H1 (cell line): ENCODE measurements around the gene TSFM. TPM values are rescaled to one million over a fixed set of nuclear protein-coding genes. Genes with fewer than 3 reads are reported as not detected.

Experiments used
- CTCF ChIA-PET: fragments of 300-600 bp; sonication (Branson Sonifier 250); formaldehyde crosslinking; loops from one replicate; lab custom pipeline; 2021; ENCODE audit not compliant: partially characterized antibody; lab: Charles Lee
- POLR2A ChIA-PET: fragments of 300-600 bp; sonication (Branson Sonifier 250); formaldehyde crosslinking; loops from one replicate; lab custom pipeline; 2021; ENCODE audit warnings: inconsistent platforms; ENCODE audit not compliant: partially characterized antibody; lab: Charles Lee
- DNase-seq, 2 experiments: peaks; one replicate each; pipeline versions ENCODE4 v3.0.0 to v3.0.0-alpha.2; 2010 to 2022; ENCODE audit warnings: low spot score in 2 of 2, low read depth in 1 of 2, mixed read lengths in 1 of 2
- FAIRE-seq: peaks from 2 replicates; lab custom pipeline; 2011; peaks lifted over from hg19 to GRCh38; lab: Jason Lieb, UNC
- H2AFZ ChIP-seq: 2 replicates; pipeline ENCODE4 v1.8.1; 2012; ENCODE audit warnings: low read length, inconsistent platforms
- H2AK5ac ChIP-seq: 2 replicates; pipeline ENCODE4 v1.6.1; 2013; ENCODE audit warnings: low read depth, low read length
- H2BK120ac ChIP-seq: replicated peaks from 2 replicates; pipeline ENCODE3; 2013; ENCODE audit warnings: low read depth, low read length, inconsistent platforms
- H2BK12ac ChIP-seq: 2 replicates; pipeline ENCODE4 v1.6.1; 2013; ENCODE audit warnings: low read depth, low read length
- H2BK15ac ChIP-seq: 2 replicates; pipeline ENCODE4 v1.6.1; 2013; ENCODE audit warnings: low read length
- H2BK20ac ChIP-seq: 2 replicates; pipeline ENCODE4 v1.6.1; 2013; ENCODE audit warnings: low read length
- H2BK5ac ChIP-seq: 2 replicates; pipeline ENCODE4 v1.6.1; 2013; ENCODE audit warnings: low read depth, low read length
- H3K14ac ChIP-seq: 2 replicates; pipeline ENCODE4 v1.6.1; 2013; ENCODE audit warnings: inconsistent platforms; ENCODE audit not compliant: insufficient read length
- H3K18ac ChIP-seq: 2 replicates; pipeline ENCODE4 v1.6.1; 2013; ENCODE audit warnings: low read length; ENCODE audit errors: extremely low read depth
- H3K23ac ChIP-seq: 2 replicates; pipeline ENCODE4 v1.6.1; 2013; ENCODE audit warnings: inconsistent platforms; ENCODE audit not compliant: insufficient read length
- H3K23me2 ChIP-seq: 2 replicates; pipeline ENCODE4 v1.6.1; 2013; ENCODE audit warnings: low read depth, low read length
- H3K27ac ChIP-seq: 2 replicates; pipeline ENCODE4 v1.6.1; 2011; ENCODE audit warnings: low read depth, low read length, inconsistent platforms
- H3K27me3 ChIP-seq, 4 experiments: replicated peaks in 1 of 4; 1 replicate in 1 of 4; 2 replicates in 3 of 4; pipeline versions ENCODE4 v1.6.1 to v1.8.1; 2011 to 2013; ENCODE audit warnings: low read length in 3 of 4, mild to moderate bottlenecking in 3 of 4, inconsistent platforms in 2 of 4, mixed read lengths in 2 of 4, moderate library complexity in 1 of 4; ENCODE audit not compliant: control insufficient read depth in 3 of 4, insufficient read depth in 3 of 4; ENCODE audit errors: extremely low read depth in 1 of 4
- H3K36me3 ChIP-seq, 4 experiments: 2 replicates each; pipeline versions ENCODE4 v1.6.1 to v1.8.1; 2011 to 2013; ENCODE audit warnings: mild to moderate bottlenecking in 4 of 4, low read length in 3 of 4, moderate library complexity in 2 of 4, control low read depth in 1 of 4, inconsistent platforms in 1 of 4; ENCODE audit not compliant: insufficient read depth in 4 of 4, control insufficient read depth in 2 of 4
- H3K4ac ChIP-seq: replicated peaks from 2 replicates; pipeline ENCODE3; 2013; ENCODE audit warnings: low read length, low read depth, mixed read lengths, inconsistent platforms; ENCODE audit not compliant: insufficient read length
- H3K4me1 ChIP-seq, 4 experiments: replicated peaks in 1 of 4; 1 replicate in 1 of 4; 2 replicates in 3 of 4; pipeline versions ENCODE4 v1.6.1 to v1.8.1; 2011 to 2013; ENCODE audit warnings: low read length in 3 of 4, inconsistent platforms in 2 of 4, mixed read lengths in 1 of 4; ENCODE audit not compliant: insufficient read depth in 4 of 4, control insufficient read depth in 3 of 4
- H3K4me2 ChIP-seq, 2 experiments: 2 replicates each; pipeline versions ENCODE4 v1.6.1 to v1.8.1; 2011 to 2013; ENCODE audit warnings: low read depth in 2 of 2, low read length in 2 of 2, control low read depth in 1 of 2, inconsistent platforms in 1 of 2, mild to moderate bottlenecking in 1 of 2; ENCODE audit not compliant: insufficient read depth in 1 of 2
- H3K4me3 ChIP-seq, 4 experiments: fragments of 200-600, 300-600 bp in 1 of 4; sonication (generic), shearing (Covaris generic), sonication (Bioruptor Twin) in 1 of 4; 2 replicates each; pipeline versions ENCODE4 v1.5.1 to v1.8.1; 2011 to 2016; ENCODE audit warnings: low read length in 4 of 4, low read depth in 3 of 4, control low read depth in 2 of 4, inconsistent platforms in 2 of 4, mild to moderate bottlenecking in 2 of 4, mixed read lengths in 1 of 4, moderate library complexity in 1 of 4; ENCODE audit not compliant: insufficient read depth in 2 of 4; ENCODE audit errors: extremely low read depth in 1 of 4
- H3K56ac ChIP-seq: replicated peaks from 2 replicates; pipeline ENCODE3; 2013; ENCODE audit warnings: low read depth, mild to moderate bottlenecking, mixed read lengths, low read length, inconsistent platforms; ENCODE audit not compliant: insufficient read length
- H3K79me1 ChIP-seq: 2 replicates; pipeline ENCODE4 v1.6.1; 2013; ENCODE audit warnings: low read depth, low read length, control low read depth
- H3K79me2 ChIP-seq, 2 experiments: 2 replicates each; pipeline versions ENCODE4 v1.6.1 to v1.8.1; 2012 to 2013; ENCODE audit warnings: low read length in 2 of 2, mild to moderate bottlenecking in 2 of 2, inconsistent platforms in 1 of 2; ENCODE audit not compliant: insufficient read depth in 2 of 2, control insufficient read depth in 1 of 2
- H3K9ac ChIP-seq, 4 experiments: replicated peaks in 1 of 4; 1 replicate in 1 of 4; 2 replicates in 3 of 4; pipeline versions ENCODE4 v1.6.1 to v1.8.1; 2011 to 2013; ENCODE audit warnings: low read depth in 3 of 4, low read length in 3 of 4, control low read depth in 2 of 4, mild to moderate bottlenecking in 2 of 4, moderate library complexity in 2 of 4, inconsistent platforms in 1 of 4; ENCODE audit errors: extremely low read depth in 1 of 4
- H3K9me3 ChIP-seq, 2 experiments: 2 replicates each; pipeline versions ENCODE4 v1.6.1 to v1.8.1; 2012 to 2013; ENCODE audit warnings: mild to moderate bottlenecking in 2 of 2, moderate library complexity in 2 of 2, control low read depth in 1 of 2, inconsistent platforms in 1 of 2, low read depth in 1 of 2, low read length in 1 of 2, mixed read lengths in 1 of 2; ENCODE audit not compliant: insufficient read depth in 2 of 2
- H4K20me1 ChIP-seq, 2 experiments: replicated peaks in 1 of 2; 2 replicates each; pipeline versions ENCODE3 to v1.8.1; 2011 to 2013; ENCODE audit warnings: inconsistent platforms in 2 of 2, low read length in 2 of 2, mild to moderate bottlenecking in 1 of 2; ENCODE audit not compliant: insufficient read depth in 2 of 2, control insufficient read depth in 1 of 2
- H4K5ac ChIP-seq: 2 replicates; pipeline ENCODE4 v1.6.1; 2013; ENCODE audit warnings: low read length, low read depth, mixed read lengths, inconsistent platforms; ENCODE audit not compliant: insufficient read length
- H4K8ac ChIP-seq: 2 replicates; pipeline ENCODE4 v1.8.0; 2013; ENCODE audit warnings: mild to moderate bottlenecking, moderate library complexity, low read length, inconsistent platforms; ENCODE audit not compliant: insufficient read depth; ENCODE audit errors: extremely low read depth
- H4K91ac ChIP-seq: replicated peaks from 2 replicates; pipeline ENCODE3; 2013; ENCODE audit warnings: low read length, mixed read lengths, inconsistent platforms; ENCODE audit not compliant: insufficient read length
- CBX8 ChIP-seq: fragments of 300-800, 300-1000 bp; sonication (generic); IDR thresholded peaks from 2 replicates; pipeline ENCODE4 v1.7.1; 2016; ENCODE audit warnings: low read depth, low read length, borderline replicate concordance
- CEBPB ChIP-seq: IDR thresholded peaks from 2 replicates; pipeline ENCODE4 v1.6.1; 2012; ENCODE audit warnings: low read depth, low read length
- CREB1 ChIP-seq: IDR thresholded peaks from 2 replicates; pipeline ENCODE4 v1.6.1; 2012; ENCODE audit warnings: inconsistent platforms
- EP300 ChIP-seq, 2 experiments: IDR thresholded peaks; 1 replicate in 1 of 2; 2 replicates in 1 of 2; pipeline ENCODE4 v1.6.1; 2011 to 2012; ENCODE audit warnings: low read depth in 2 of 2, low read length in 2 of 2, mild to moderate bottlenecking in 2 of 2, borderline replicate concordance in 1 of 2, inconsistent platforms in 1 of 2, moderate library complexity in 1 of 2
- HDAC6 ChIP-seq: IDR thresholded peaks from one replicate; pipeline ENCODE4 v1.7.1; 2012; ENCODE audit warnings: low read depth, mild to moderate bottlenecking, inconsistent platforms, low read length, moderate library complexity
- KDM4A ChIP-seq: IDR thresholded peaks from one replicate; pipeline ENCODE4 v1.7.1; 2012; ENCODE audit warnings: low read depth, mild to moderate bottlenecking, moderate library complexity, low read length, inconsistent platforms; ENCODE audit not compliant: severe bottlenecking
- MAX ChIP-seq: IDR thresholded peaks from 2 replicates; pipeline ENCODE4 v1.6.1; 2012; ENCODE audit warnings: inconsistent platforms
- RBBP5 ChIP-seq: IDR thresholded peaks from 2 replicates; pipeline ENCODE4 v1.7.1; 2012; ENCODE audit warnings: low read depth, mild to moderate bottlenecking, inconsistent platforms, low read length, moderate library complexity, borderline replicate concordance
- SP2 ChIP-seq: IDR thresholded peaks from 2 replicates; pipeline ENCODE4 v1.6.1; 2012; ENCODE audit warnings: mild to moderate bottlenecking, low read length, inconsistent platforms
- SRF ChIP-seq: IDR thresholded peaks from 2 replicates; pipeline ENCODE4 v1.6.1; 2011; ENCODE audit warnings: mild to moderate bottlenecking, low read depth, low read length, moderate library complexity
- TAF1 ChIP-seq: IDR thresholded peaks from 2 replicates; pipeline ENCODE4 v1.6.1; 2011; ENCODE audit warnings: mild to moderate bottlenecking, low read depth, low read length
- TAF7 ChIP-seq: optimal IDR thresholded peaks from 2 replicates; pipeline ENCODE3; 2011; ENCODE audit warnings: low read depth, mild to moderate bottlenecking, inconsistent platforms, low read length, moderate library complexity, borderline replicate concordance
- TCF12 ChIP-seq: IDR thresholded peaks from 2 replicates; pipeline ENCODE4 v1.6.1; 2011; ENCODE audit warnings: low read depth, mild to moderate bottlenecking, low read length
- WGBS, 2 experiments: shearing (Covaris generic) in 1 of 2; methylation state at CpG; one replicate each; pipeline versions ENCODE4 v1.1.6 to v1.1.7; 2013 to 2015; ENCODE audit warnings: low lambda C conversion rate in 2 of 2, mixed read lengths in 2 of 2, inconsistent platforms in 1 of 2, low coverage in 1 of 2, missing lambda C conversion rate in 1 of 2; ENCODE audit not compliant: insufficient replicate concordance in 2 of 2, insufficient coverage in 1 of 2, insufficient read length in 1 of 2; ENCODE audit errors: extremely low coverage in 1 of 2, missing lambda C conversion rate in 1 of 2; 5-methylcytosine and 5-hydroxymethylcytosine counted together
- polyA plus RNA-seq, 7 experiments: library from polyadenylated mRNA; depleted of rRNA in 3 of 7; stranded (reverse) in 5 of 7; unstranded in 2 of 7; fragments of >200 nt in 5 of 7; fragments of 200-250 nt in 2 of 7; gene quantifications; 1 replicate in 5 of 7; 2 replicates in 1 of 7; 4 replicates in 1 of 7; pipeline versions ENCODE4 v1.2.1 to v1.2.3, GENCODE V29; 2011 to 2013; ENCODE audit warnings: missing spikeins in 2 of 7, mixed read lengths in 2 of 7
- total RNA-seq: library from RNA; stranded (reverse); fragmentation: NEBNext Ultra II Directional; extraction: Animal tissue kit (Norgen Biotek cat#: 25700); gene quantifications from 2 replicates; pipeline ENCODE4 v1.2.1, GENCODE V29; 2021

Gene TSFM
- total and polyA plus RNA-seq, 2 of the 8 experiments (the other 6 are each of a cell fraction or from before 2014, with no cell fraction given) = 17.4 to 49.8 TPM

GRCh38 chr12:57822392-57823130 is 40.0 kb downstream of the TSFM start:
- Histone ChIP-seq H3K9ac (no peak overlapping the region), H3K4me1 (no peaks in the 10 kb centered on the region), H3K23ac (no peak overlapping the region), H3K4me3 (no peak overlapping the region), H2BK15ac (no peak overlapping the region), H4K91ac (no peak overlapping the region), H3K79me1 (no peaks in the 10 kb centered on the region), H2BK20ac (no peak overlapping the region), H4K20me1 (peaks cover 11 to 13% of the 10 kb centered on the region in 2 experiments), H2BK12ac (no peak overlapping the region), H2AK5ac (no peak overlapping the region), H4K5ac (no peak overlapping the region), H3K14ac (no peak overlapping the region), H2BK120ac (no peak overlapping the region), H3K27ac (no peak overlapping the region), H3K23me2 (no peaks in the 10 kb centered on the region), H3K27me3 (no peaks in the 10 kb centered on the region), H3K4me2 (no peak overlapping the region), H3K4ac (no peak overlapping the region), H2AFZ (no peak overlapping the region), H3K79me2 (no peaks in the 10 kb centered on the region; a peak in 1 of 4 replicates), H3K36me3 (peaks cover 27 to 61% (median 47%) of the 10 kb centered on the region in 4 experiments), H2BK5ac (no peak overlapping the region), H3K9me3 (no peaks in the 10 kb centered on the region), H4K8ac (no peak overlapping the region), H3K18ac (no peak overlapping the region), H3K56ac (no peak overlapping the region)
- ChIA-PET POLR2A (interaction anchor here (0.9 to 9.6 kb wide), 6 partner anchors 8 to 46 kb away, joined by 3 to 71 read pairs (median 4); partner anchors contain the start of gene CTDSP2), CTCF (interaction anchor here (2.8 to 8.6 kb wide), 2 partner anchors 74 to 81 kb away, joined by 10 to 94 read pairs; no protein-coding TSS in a partner anchor)
- DNase-seq = no peak
- WGBS, 2 experiments = 90% methylated on average over 10 of the region's 10 CpGs; no CpG with 5 or more reads in 1 of the 2 experiments
- FAIRE-seq = no peak
- TF ChIP-seq KDM4A (no peak), CEBPB (no peak), CREB1 (no peak), TCF12 (no peak), TAF1 (no peak), HDAC6 (no peak), RBBP5 (no peak), EP300 (IDR thresholded peaks at IDR 0.05; ENCODE audit: borderline replicate concordance in 1 of 2, low read depth in 2 of 2, low read length in 2 of 2) (no peak), TAF7 (no peak), SP2 (no peak), CBX8 (no peak), SRF (no peak), MAX (no peak)
